ENCODE data around the gene CLMN.

The CLMN gene

DNA sequence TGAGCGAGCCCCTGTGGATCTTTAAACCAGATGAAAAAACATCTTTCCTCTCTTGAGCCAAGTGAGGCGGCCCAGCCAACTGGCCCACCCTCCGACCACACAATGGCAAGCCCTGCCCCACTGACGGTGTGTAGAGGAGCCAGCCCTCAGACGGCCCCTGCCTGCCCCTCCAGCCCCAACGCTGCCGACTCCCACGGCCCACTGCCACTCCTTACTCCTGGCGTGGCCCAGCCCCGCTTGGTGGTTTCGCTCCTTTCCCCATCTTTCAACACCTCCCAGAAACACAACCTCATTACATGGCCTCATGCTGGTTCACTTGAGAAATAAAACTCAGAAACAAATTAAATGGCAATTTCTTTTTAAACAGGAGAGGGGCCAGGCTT is 81.8 kb downstream of the CLMN start:
- no peak for DNase-seq (ENCODE audit: low read depth)

DNA sequence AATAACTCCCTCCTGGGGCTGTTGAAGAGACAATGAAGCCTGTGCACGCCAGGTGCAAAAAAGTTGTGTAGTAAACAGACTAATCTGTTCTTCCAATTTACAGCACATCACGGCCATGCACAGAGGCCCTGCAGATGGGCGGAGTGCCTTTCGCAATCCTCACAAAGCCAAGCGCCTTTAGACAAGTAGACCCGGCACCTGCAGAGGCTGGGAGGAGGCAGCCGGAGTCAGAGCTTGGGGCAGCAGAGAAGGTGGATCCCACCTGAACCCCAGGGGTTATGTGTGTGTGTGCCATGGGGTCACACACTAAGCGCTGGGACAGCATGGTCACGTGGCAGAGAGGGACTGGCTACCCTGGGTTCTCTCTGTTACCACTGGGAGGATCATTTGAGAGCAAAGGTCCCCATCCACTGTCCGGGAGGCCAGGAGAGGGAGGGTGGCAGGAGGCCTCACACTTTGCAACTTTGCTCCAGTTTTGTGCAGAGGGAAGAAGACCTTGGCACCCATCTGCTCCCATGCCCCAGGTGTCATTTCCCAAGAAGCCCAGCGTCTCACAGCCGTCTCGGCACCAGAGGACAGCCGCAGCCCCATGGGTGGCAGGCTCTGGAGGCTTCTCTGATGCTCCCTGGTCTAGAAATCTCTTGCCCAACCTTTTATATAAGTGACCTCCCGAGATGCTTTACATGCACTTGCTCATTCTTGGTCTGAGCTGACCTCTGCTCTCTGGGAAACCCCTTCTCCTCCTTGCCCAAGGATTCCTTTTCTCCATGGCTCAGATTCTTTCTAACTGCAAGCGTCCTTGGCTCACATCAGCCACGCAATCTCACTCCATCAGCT is 82.4 kb downstream of the CLMN start:
- DNase-seq (ENCODE audit: low read depth), result no peak

DNA sequence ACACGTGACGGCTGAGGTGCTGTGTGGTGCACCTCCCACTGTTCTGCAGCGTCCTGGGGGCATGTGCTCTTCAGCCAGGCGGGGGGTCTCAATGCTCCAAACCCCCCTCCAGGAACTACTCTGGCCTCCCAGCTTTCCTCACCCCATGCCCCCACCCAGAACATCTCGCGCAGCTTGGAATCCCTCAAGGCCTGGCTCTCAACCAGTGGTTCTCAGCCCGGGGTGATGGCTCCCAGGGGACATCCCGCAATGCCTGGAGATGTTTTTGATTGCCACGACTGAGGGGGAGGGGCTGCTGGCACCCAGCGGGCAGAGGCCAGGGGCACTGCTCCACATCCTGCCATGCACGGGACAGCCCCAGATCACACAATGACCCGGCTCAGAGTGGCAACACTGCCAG is 83.5 kb downstream of the CLMN start:
- DNase-seq (ENCODE audit: low read depth), result no peak

GRCh38 chr14:95235767-95236166 is 83.9 kb downstream of the CLMN start:
- DNase-seq (ENCODE audit: low read depth), result no peak

DNA sequence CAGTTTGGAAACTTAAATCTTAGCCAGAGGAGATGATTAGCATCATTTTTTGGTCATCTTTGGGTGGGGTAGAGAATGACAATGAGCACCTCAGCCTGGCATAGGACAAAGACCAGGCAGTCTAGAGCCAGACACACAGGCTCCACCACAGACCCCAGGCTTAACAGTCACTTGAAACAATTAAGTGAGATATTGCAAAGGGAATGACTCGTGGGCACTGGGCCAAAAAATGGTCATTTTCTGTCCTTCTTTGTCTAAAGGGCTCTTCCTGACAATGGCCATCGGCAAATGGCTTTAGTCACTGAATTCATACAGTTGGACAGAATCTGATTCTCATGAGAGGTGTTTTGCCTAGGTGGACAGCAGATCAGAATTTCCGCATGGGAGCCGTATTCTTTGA is 84.4 kb downstream of the CLMN start:
- no peak for DNase-seq (ENCODE audit: low read depth)

DNA sequence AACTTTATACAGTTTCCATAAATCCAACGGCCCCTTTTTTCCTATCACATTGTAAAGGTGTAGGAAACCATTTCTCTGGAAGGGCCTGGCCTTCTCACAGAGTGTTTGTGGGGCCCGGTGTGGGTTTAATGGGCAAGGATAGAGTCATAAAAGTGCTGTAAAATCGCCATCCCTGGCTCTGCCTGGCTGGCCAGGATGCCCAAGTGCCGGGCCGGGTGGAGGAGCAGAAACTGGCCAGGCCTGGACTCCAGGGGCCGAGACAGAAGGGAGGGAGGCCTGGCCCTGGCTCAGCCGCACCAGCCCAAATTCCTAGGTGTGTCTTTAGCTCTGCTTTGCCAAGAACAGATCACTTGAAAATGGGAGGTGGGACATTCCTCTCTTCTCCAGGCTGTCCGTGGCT is 85.3 kb downstream of the CLMN start:
- DNase-seq (ENCODE audit: low read depth), result no peak

DNA sequence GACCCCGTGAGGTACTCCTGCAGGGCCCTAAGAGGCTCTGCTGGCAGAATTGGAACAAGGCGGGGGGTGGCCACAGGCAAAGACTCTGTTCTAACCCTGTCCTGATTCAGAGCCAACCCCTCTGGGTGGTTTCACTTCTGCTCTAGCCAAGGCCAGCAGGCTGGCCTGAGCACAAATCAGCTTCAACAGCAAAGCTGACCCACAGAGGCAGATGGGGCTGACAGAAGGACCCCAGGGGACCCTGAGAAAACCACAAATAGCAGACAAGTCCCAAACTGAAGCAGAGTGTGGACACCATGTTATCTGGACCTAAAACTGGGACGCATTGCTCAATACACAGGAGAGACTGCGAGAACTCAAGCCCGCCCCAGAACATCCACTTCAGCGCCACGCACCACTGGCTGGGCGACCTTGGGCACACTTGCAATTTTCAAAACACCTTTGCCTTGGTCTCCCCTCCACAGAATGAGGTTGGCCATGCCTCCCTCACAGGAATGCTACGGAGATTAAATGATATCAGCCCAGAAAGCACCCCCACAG is 85.9 kb downstream of the CLMN start:
- DNase-seq (ENCODE audit: low read depth), result no peak

GRCh38 chr14:95232894-95233584 is 86.7 kb downstream of the CLMN start:
- DNase-seq (ENCODE audit: low read depth), result no peak

DNA sequence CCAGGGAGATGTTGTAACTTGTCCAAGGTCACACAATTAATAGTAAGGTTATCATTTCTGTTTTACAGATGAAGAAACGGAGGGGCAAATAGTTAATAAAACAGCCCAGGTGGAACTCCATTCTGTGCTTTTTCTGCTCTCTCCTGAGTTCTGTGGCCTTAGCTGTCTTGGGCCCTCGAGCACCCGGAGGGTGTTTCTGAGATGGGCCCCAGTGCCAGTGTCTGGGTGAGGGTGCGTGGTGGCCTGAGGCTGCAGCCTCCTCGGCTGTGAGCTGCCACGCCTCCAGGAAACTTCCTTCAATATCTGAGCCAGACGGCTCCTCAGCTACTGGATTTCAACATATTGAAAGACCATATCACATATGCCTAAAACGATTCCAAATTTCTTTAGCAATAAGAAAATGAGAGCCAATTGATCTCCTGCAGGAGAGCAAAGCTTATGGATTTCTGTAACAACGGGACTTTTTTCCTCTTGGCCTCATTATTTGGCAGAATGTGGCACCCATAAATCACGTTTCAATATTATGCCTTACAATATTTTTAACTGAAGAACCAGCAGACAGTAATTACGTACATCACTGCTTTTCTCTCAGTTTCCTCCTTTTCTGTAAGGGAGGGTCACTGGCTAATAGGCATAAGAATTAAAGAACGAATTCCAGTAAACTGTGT is 87.6 kb downstream of the CLMN start:
- no peak for DNase-seq (ENCODE audit: low read depth)

DNA sequence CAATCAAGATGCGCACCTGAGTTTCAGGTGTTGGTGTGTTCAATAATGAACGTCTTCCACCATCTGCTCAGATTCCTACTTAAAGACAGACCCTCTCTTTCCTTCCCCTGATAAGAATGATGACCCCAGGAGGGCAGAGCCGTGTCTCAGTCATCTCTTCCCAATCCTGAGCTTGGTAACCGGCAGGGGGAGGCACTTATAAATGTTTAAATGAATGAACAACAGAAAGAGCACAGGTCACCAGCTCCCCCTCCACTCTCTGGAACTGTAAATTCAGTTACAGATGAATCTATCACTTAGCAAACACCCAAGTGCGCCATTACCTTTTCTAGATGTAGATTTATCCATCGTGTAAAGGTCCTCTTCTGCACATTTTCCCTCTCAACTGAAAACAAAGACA is 90.0 kb downstream of the CLMN start:
- DNase-seq (ENCODE audit: low read depth), result no peak

- no peak for DNase-seq (ENCODE audit: low read depth)
Measured at GRCh38 chr14:95228240-95228639, 91.5 kb downstream of the CLMN start.

DNA sequence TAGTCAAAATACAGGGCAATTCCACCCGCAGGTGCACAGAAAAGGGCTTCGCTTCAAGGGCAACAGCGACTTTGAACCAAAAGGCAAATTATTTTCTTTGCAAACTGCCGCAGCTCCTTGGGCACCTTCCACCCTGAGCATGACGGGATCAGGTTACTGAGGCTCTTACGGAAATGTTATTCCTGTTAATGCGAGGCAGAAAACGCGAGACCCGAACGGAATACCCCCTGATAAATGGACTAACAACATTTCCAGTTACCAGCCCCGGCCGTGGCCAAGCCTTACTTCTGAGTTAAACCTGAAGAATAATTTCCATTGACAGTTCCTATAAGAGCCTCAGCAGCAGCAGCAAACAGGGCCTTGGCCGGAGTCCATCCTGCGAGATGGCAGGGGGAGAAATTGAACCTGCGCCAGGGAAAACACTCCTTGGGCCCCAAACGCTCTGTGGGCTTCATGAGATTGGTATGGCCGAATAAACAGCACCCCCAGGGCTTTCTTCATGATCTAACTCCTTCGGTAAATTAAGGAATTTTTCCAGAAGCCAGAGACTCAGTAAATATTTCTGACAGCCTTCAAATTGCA is 92.3 kb downstream of the CLMN start:
- peak; percentile 3 for DNase-seq (ENCODE audit: low read depth)

DNA sequence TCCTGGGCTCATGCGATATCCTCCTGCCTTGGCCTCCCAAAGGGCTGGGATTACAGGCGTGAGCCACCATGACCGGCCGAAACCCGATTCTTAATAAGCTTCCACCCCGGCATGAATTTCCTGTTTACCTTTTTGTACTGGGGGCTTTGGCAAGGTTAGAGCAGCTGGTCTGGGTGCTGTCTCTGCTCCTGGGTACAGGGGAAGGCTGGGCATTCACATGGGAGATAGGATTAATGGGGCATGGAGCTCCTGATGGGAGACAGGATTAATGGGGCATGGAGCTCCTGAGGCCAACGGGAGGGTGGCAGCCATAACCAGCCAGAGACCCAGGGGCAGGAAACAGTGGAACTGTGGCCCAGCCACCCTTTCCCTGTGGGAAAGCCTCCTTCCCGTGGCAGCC is 92.9 kb downstream of the CLMN start:
- no peak for DNase-seq (ENCODE audit: low read depth)

DNA sequence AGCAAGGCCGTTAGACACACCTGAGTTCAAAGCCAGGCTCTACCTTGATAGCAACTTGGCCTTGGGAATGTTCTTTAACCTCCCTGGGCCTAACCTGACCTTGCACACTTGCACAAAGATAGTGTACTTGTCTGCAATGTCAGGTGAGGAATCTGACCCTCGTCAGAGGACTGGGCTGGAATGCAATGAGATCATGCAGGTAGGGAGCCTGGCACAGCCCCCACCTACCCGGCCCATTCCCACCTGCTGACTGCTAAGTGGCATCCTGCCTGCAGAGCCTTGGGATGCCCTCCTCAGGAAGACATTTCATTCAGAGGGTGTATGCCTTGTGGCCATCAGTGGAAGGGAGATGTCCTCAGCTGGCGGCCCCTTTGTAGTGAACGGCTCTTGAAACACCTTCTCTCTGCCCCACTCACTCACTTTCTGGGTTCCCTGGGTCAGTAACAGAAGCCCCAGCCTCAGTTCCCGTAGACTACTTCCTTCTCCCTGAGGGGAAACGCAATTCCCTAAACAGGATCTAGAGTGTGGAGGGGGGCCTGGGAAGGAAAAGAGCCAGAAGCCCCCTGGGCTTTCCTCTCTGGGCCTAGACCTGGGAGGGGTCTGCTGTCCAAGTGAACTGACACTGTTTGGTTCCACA is 94.3 kb downstream of the CLMN start:
- DNase-seq (ENCODE audit: low read depth), result no peak

DNA sequence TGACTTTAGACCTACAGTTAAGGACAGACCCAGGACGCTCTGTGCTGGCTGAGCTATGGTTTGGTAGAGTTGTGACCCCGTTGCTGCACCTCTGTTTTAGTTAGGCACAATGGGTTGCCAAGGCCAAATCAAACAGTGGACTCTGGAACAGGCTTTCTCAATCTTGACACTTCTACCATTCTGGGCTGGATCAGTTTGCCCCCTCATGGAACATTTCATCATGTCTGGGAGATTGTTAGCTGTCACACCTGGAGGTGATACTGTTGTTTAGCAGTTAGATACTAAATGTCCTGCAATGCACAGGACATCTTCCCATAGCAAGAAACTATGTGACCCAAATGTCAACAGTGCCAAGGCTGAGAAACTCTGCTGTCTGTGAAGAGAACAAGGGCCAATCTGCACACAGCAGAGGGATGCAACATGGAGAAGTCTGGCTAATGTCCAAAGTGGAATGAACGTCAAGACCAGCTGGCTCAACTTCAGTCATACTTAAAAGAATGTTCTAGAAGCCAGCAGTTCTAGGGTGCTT is 96.8 kb downstream of the CLMN start:
- DNase-seq (ENCODE audit: low read depth), result peak; percentile 21

DNA sequence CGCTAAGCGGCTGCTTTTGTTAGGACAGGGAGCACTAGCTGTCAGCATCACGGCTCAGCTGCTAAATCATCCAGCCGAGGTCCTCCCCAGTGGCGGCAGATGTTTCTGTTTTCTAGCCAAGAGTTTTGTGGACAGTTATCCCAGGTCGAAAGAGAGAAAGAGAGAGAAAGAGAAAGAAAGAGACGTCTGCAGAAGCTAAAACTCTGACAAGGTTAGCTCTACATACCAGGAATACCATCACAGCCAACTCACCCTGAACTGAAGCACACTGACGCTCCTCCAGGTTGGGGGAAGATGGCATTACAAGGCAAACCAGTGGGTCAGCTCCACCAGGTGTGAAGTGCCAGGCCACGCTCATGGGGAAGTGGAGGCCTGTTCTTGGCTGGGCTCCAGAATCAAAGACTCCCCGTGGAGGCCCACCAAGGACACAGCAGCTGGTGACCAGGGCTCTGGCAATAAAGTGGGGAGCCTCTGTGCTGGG is 97.5 kb downstream of the CLMN start:
- DNase-seq (ENCODE audit: low read depth), result peak; percentile 27

- no peak for DNase-seq (ENCODE audit: low read depth)
Measured at GRCh38 chr14:95221531-95221930, 98.2 kb downstream of the CLMN start.

DNA sequence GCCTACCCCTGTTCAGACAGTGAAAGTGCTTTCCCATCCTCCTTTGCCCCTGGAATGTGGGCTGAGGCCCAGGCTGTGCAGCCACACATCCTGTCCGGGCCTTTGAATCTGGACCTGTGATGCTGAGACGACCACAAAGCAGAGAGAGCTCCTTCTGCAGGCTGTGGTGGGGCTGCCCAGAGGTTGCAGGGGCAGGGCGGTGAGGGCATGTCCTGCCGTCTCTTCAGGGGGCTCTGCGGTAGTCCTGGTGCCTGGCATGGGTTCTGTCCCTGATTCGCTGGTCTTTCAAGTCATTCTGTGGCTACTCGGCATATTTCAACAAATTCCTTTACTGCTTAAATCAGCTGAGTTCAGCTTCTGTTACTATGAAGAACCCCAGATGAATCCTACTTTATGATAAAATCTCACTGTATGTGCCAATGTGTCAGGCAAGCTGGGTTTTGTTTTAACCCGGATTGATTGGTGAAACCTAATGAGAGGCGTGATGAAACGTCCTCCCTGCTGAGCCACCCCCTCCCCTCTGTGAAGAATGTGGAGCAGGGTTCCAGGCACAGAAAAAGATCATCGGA is 99.0 kb downstream of the CLMN start:
- DNase-seq (ENCODE audit: low read depth), result peak; percentile 15

DNA sequence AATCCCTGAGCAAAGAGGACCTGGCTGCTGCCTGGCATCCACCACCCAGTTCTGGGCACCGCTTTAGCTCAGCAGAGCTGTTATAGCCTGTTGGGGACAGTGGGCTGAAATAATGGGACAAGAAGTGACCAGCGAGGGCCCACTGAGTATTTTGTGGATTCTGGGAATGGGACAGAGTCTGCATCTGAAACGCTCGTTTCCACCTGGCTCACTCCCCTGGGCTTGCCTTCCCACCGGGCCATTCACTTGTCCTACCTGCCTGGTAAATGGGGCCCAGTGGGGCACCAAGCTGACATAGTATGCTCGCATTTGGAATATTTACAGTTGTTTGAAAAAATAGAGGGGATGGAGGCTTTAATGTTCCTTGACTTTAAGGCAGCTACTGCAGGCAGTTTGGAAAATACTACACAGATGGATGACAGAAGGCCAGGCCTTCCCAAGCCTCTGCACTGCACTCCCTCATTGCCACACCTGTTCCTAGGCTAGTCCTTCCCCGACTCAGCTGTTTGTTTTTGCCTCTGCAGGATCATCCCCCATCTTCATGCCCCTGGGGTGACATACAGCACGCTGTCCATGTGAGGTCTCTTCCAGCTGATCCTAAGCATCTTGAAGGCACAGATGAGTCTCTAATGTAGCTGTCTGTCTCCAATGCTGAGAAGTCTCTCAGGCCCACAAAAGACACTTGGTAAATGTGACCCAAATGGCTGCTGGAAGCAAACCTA is 101.1 kb downstream of the CLMN start:
- no peak for DNase-seq (ENCODE audit: low read depth)

GRCh38 chr14:95218006-95218405 is 101.7 kb downstream of the CLMN start:
- DNase-seq (ENCODE audit: low read depth), result no peak

All from EH (cell line).